ENCODE measurements around the gene TAF7.

DNA sequence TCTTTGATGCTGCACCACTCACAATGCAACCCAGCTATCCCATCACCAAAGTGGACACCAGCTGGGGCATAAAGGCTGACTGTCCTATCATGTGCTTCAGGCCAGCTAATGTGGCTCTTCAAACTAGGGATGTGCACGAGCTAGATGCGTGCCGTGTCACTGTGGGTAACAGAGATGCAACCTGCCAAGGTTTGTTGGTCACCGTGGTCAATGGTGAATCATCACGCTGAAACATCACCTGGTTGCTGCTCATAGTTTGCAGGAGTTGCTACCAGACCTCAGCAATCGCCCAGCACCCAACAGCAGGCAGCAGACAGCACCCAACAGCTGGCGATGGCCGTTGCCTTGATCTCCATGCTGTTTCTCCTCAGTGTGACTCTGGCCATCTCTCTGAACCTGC is 7.6 kb upstream of the TAF7 start:
- TF ChIP-seq, protein P1, sequence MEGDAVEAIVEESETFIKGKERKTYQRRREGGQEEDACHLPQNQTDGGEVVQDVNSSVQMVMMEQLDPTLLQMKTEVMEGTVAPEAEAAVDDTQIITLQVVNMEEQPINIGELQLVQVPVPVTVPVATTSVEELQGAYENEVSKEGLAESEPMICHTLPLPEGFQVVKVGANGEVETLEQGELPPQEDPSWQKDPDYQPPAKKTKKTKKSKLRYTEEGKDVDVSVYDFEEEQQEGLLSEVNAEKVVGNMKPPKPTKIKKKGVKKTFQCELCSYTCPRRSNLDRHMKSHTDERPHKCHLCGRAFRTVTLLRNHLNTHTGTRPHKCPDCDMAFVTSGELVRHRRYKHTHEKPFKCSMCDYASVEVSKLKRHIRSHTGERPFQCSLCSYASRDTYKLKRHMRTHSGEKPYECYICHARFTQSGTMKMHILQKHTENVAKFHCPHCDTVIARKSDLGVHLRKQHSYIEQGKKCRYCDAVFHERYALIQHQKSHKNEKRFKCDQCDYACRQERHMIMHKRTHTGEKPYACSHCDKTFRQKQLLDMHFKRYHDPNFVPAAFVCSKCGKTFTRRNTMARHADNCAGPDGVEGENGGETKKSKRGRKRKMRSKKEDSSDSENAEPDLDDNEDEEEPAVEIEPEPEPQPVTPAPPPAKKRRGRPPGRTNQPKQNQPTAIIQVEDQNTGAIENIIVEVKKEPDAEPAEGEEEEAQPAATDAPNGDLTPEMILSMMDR (IDR thresholded peaks at IDR 0.05): no peak
- TF ChIP-seq EZH2 (IDR thresholded peaks at IDR 0.05): no peak
- TF ChIP-seq EZH2phosphoT487 (IDR thresholded peaks at IDR 0.05): no peak
